Duodenal mucosa (tissue), 2 donors: ENCODE measurements around the gene MGAT4A.

Experiments used
- H3K27ac ChIP-seq: one replicate; pipeline ENCODE4 v1.7.0; 2013; ENCODE audit warnings: low read depth, low read length
- H3K27me3 ChIP-seq, 2 donors: one replicate each; pipeline ENCODE4 v1.7.0; 2013; ENCODE audit warnings: low read length in 2 of 2, control low read depth in 1 of 2; ENCODE audit not compliant: insufficient read depth in 2 of 2, control insufficient read depth in 1 of 2
- H3K36me3 ChIP-seq, 2 donors: one replicate each; pipeline ENCODE4 v1.7.0; 2013; ENCODE audit warnings: low read length in 2 of 2, control low read depth in 1 of 2; ENCODE audit not compliant: insufficient read depth in 2 of 2, control insufficient read depth in 1 of 2
- H3K4me1 ChIP-seq, 2 donors: one replicate each; pipeline ENCODE4 v1.7.0; 2013; ENCODE audit warnings: low read length in 2 of 2, control low read depth in 1 of 2; ENCODE audit not compliant: insufficient read depth in 2 of 2, control insufficient read depth in 1 of 2
- H3K4me3 ChIP-seq, 2 donors: one replicate each; pipeline ENCODE4 v1.7.0; 2013; ENCODE audit warnings: low read length in 2 of 2, low read depth in 1 of 2
- H3K9ac ChIP-seq, 2 donors: one replicate each; pipeline ENCODE4 v1.7.0; 2013; ENCODE audit warnings: low read length in 2 of 2, low read depth in 1 of 2
- H3K9me3 ChIP-seq, 2 donors: one replicate each; pipeline ENCODE4 v1.7.0; 2013; ENCODE audit warnings: low read length in 2 of 2, control low read depth in 1 of 2; ENCODE audit not compliant: control insufficient read depth in 1 of 2

Gene MGAT4A

GRCh38 chr2:98717621-98718020, 13.3 kb downstream of the MGAT4A start:
- H3K27me3 ChIP-seq, result no peaks in the 10 kb centered on the region
- H3K9ac ChIP-seq, result no peak overlapping the region
- H3K27ac ChIP-seq, result no peak overlapping the region
- H3K4me1 ChIP-seq, result peaks cover 13 to 24% of the 10 kb centered on the region in 2 donors
- no peak overlapping the region for H3K4me3 ChIP-seq
- peaks cover 10 to 32% of the 10 kb centered on the region in 2 donors for H3K36me3 ChIP-seq
- no peaks in the 10 kb centered on the region for H3K9me3 ChIP-seq

GRCh38 chr2:98716786-98717185, 14.1 kb downstream of the MGAT4A start:
- Histone ChIP-seq H3K27ac (no peak overlapping the region), H3K9me3 (no peaks in the 10 kb centered on the region), H3K4me3 (no peak overlapping the region), H3K4me1 (peaks cover 12 to 27% of the 10 kb centered on the region in 2 donors), H3K36me3 (peaks cover 10 to 30% of the 10 kb centered on the region in 2 donors), H3K9ac (no peak overlapping the region), H3K27me3 (no peaks in the 10 kb centered on the region)

GRCh38 chr2:98715812-98716451, 15.0 kb downstream of the MGAT4A start:
- Histone ChIP-seq H3K4me1 (peaks cover 12 to 23% of the 10 kb centered on the region in 2 donors), H3K9me3 (no peaks in the 10 kb centered on the region), H3K9ac (no peak overlapping the region), H3K27ac (no peak overlapping the region), H3K36me3 (peaks cover 10 to 30% of the 10 kb centered on the region in 2 donors), H3K27me3 (no peaks in the 10 kb centered on the region), H3K4me3 (no peak overlapping the region)

GRCh38 chr2:98713332-98714015, 17.5 kb downstream of the MGAT4A start:
- Histone ChIP-seq H3K27me3 (no peaks in the 10 kb centered on the region), H3K36me3 (peaks cover 4 to 18% of the 10 kb centered on the region in 2 donors), H3K4me1 (peaks cover 19 to 30% of the 10 kb centered on the region in 2 donors), H3K4me3 (no peak overlapping the region), H3K27ac (no peak overlapping the region), H3K9me3 (no peaks in the 10 kb centered on the region), H3K9ac (no peak overlapping the region)

GRCh38 chr2:98712145-98712544, 18.8 kb downstream of the MGAT4A start:
- Histone ChIP-seq H3K36me3 (peaks cover 0 to 9% of the 10 kb centered on the region in 2 donors), H3K4me1 (peaks cover 19 to 37% of the 10 kb centered on the region in 2 donors)

GRCh38 chr2:98711506-98711905, 19.4 kb downstream of the MGAT4A start:
- peaks cover 15 to 38% of the 10 kb centered on the region in 2 donors for H3K4me1 ChIP-seq
- peaks cover 0 to 9% of the 10 kb centered on the region in 2 donors for H3K36me3 ChIP-seq
- no peaks in the 10 kb centered on the region for H3K27me3 ChIP-seq
- no peaks in the 10 kb centered on the region for H3K9me3 ChIP-seq
- H3K4me3 ChIP-seq, result no peak overlapping the region
- H3K9ac ChIP-seq, result no peak overlapping the region
- no peak overlapping the region for H3K27ac ChIP-seq

More at GRCh38 chr2:98712145-98712544, 18.8 kb downstream of the MGAT4A start:
- no peak overlapping the region for H3K27ac ChIP-seq
- no peaks in the 10 kb centered on the region for H3K9me3 ChIP-seq
- H3K9ac ChIP-seq, result no peak overlapping the region
- no peak overlapping the region for H3K4me3 ChIP-seq
- no peaks in the 10 kb centered on the region for H3K27me3 ChIP-seq

GRCh38 chr2:98710734-98711133, 20.2 kb downstream of the MGAT4A start:
- Histone ChIP-seq H3K27ac (no peak overlapping the region), H3K36me3 (peaks cover 0 to 3% of the 10 kb centered on the region in 2 donors), H3K9ac (no peak overlapping the region), H3K4me1 (peaks cover 10 to 42% of the 10 kb centered on the region in 2 donors), H3K27me3 (no peaks in the 10 kb centered on the region), H3K4me3 (no peak overlapping the region), H3K9me3 (no peaks in the 10 kb centered on the region)

GRCh38 chr2:98709535-98709934, 21.4 kb downstream of the MGAT4A start:
- H3K27me3 ChIP-seq, result no peaks in the 10 kb centered on the region
- H3K9ac ChIP-seq, result no peak overlapping the region
- peaks cover 20 to 42% of the 10 kb centered on the region in 2 donors for H3K4me1 ChIP-seq
- H3K27ac ChIP-seq, result no peak overlapping the region
- peaks cover 0 to 3% of the 10 kb centered on the region in 2 donors for H3K36me3 ChIP-seq
- no peak overlapping the region for H3K4me3 ChIP-seq
- no peaks in the 10 kb centered on the region for H3K9me3 ChIP-seq

- Histone ChIP-seq H3K9me3 (no peaks in the 10 kb centered on the region), H3K9ac (no peak overlapping the region), H3K36me3 (no peaks in the 10 kb centered on the region), H3K4me3 (no peak overlapping the region), H3K27me3 (no peaks in the 10 kb centered on the region), H3K4me1 (peaks cover 29 to 48% of the 10 kb centered on the region in 2 donors), H3K27ac (no peak overlapping the region)
Measured at GRCh38 chr2:98708396-98709186, 22.3 kb downstream of the MGAT4A start.

GRCh38 chr2:98706591-98706990, 24.3 kb downstream of the MGAT4A start:
- peaks cover 48 to 58% of the 10 kb centered on the region in 2 donors for H3K4me1 ChIP-seq
- no peaks in the 10 kb centered on the region for H3K27me3 ChIP-seq
- no peaks in the 10 kb centered on the region for H3K9me3 ChIP-seq
- no peak overlapping the region for H3K4me3 ChIP-seq
- H3K27ac ChIP-seq, result no peak overlapping the region
- H3K9ac ChIP-seq, result no peak overlapping the region
- H3K36me3 ChIP-seq, result no peaks in the 10 kb centered on the region
